ENCODE data around the gene EVA1A. TPM values are rescaled to one million over a fixed set of nuclear protein-coding genes. Genes with fewer than 3 reads are reported as not detected.
"Not testable (repeated sequence)": the region's sequence is repeated elsewhere in the genome, so short reads cannot be mapped to it uniquely, and the experiment has no call there.

EVA1A gene
- total RNA-seq, 1 experiment from 2014 or later, result not detected

GRCh38 chr2:75488157-75488556 lies 72.6 kb downstream of the EVA1A start:
- H3K4me3 ChIP-seq, result no peak overlapping the region
- H3K36me3 ChIP-seq, result no peaks in the 10 kb centered on the region
- H3K27me3 ChIP-seq, result no peaks in the 10 kb centered on the region; the same call in 1 of the 2 replicates
- H3K27ac ChIP-seq, result no peak overlapping the region
- DNase-seq, result no peak
- 0 out of 2 replicates have a peak, but pooled peaks cover 3% of the 10 kb centered on the region for H3K9me3 ChIP-seq (replicated peaks)
- no peaks in the 10 kb centered on the region for H3K4me1 ChIP-seq

- not testable (repeated sequence) for H3K27me3 ChIP-seq; H3K36me3 ChIP-seq; H3K4me1 ChIP-seq; H3K9me3 ChIP-seq (replicated peaks); DNase-seq; H3K27ac ChIP-seq; H3K4me3 ChIP-seq
Measured at GRCh38 chr2:75486735-75487134, 74.0 kb downstream of the EVA1A start.

GRCh38 chr2:75484840-75485239 lies 75.9 kb downstream of the EVA1A start:
- Histone ChIP-seq H3K27ac (no peak overlapping the region), H3K36me3 (no peaks in the 10 kb centered on the region), H3K4me1 (no peaks in the 10 kb centered on the region), H3K4me3 (no peak overlapping the region), H3K27me3 (peaks cover 6% of the 10 kb centered on the region), H3K9me3 (replicated peaks) (0 out of 2 replicates have a peak, but pooled peaks cover 3% of the 10 kb centered on the region)
- no peak for DNase-seq

GRCh38 chr2:75483878-75484277 lies 76.9 kb downstream of the EVA1A start:
- no peak for DNase-seq
- Histone ChIP-seq H3K4me1 (no peaks in the 10 kb centered on the region), H3K4me3 (no peak overlapping the region), H3K36me3 (no peaks in the 10 kb centered on the region), H3K27me3 (peaks cover 6% of the 10 kb centered on the region), H3K27ac (no peak overlapping the region), H3K9me3 (replicated peaks) (0 out of 2 replicates have a peak, but pooled peaks cover 3% of the 10 kb centered on the region)

GRCh38 chr2:75482398-75482797 lies 78.3 kb downstream of the EVA1A start:
- no peak for DNase-seq
- Histone ChIP-seq H3K27ac (no peak overlapping the region), H3K4me3 (no peak overlapping the region), H3K9me3 (replicated peaks) (no peaks in the 10 kb centered on the region), H3K4me1 (no peaks in the 10 kb centered on the region), H3K27me3 (peaks cover 6% of the 10 kb centered on the region), H3K36me3 (no peaks in the 10 kb centered on the region)

GRCh38 chr2:75480971-75481836 lies 79.5 kb downstream of the EVA1A start:
- Histone ChIP-seq H3K4me3 (no peak overlapping the region), H3K4me1 (peaks cover 10% of the 10 kb centered on the region), H3K9me3 (replicated peaks) (no peaks in the 10 kb centered on the region), H3K36me3 (no peaks in the 10 kb centered on the region), H3K27ac (no peak overlapping the region), H3K27me3 (peaks cover 6% of the 10 kb centered on the region)
- DNase-seq, result no peak

- not testable (repeated sequence) for H3K36me3 ChIP-seq; H3K27ac ChIP-seq; H3K4me3 ChIP-seq; H3K27me3 ChIP-seq; DNase-seq; H3K9me3 ChIP-seq (replicated peaks)
- H3K4me1 ChIP-seq, result peaks cover 11% of the 10 kb centered on the region
Measured at GRCh38 chr2:75477696-75478095, 83.0 kb downstream of the EVA1A start.

- peaks cover 11% of the 10 kb centered on the region for H3K4me1 ChIP-seq
- H3K4me3 ChIP-seq, result no peak overlapping the region
- no peaks in the 10 kb centered on the region for H3K36me3 ChIP-seq
- H3K27me3 ChIP-seq, result no peaks in the 10 kb centered on the region
- no peak overlapping the region for H3K27ac ChIP-seq
- peak; percentile 40 to 47 for DNase-seq
- H3K9me3 ChIP-seq (replicated peaks), result no peaks in the 10 kb centered on the region
Measured at GRCh38 chr2:75476761-75477160, 84.0 kb downstream of the EVA1A start.

- H3K4me1 ChIP-seq, result peaks cover 11% of the 10 kb centered on the region
- no peak overlapping the region for H3K27ac ChIP-seq
- no peaks in the 10 kb centered on the region for H3K27me3 ChIP-seq
- H3K36me3 ChIP-seq, result no peaks in the 10 kb centered on the region
- no peak overlapping the region for H3K4me3 ChIP-seq
- H3K9me3 ChIP-seq (replicated peaks), result no peaks in the 10 kb centered on the region
- no peak for DNase-seq
Measured at GRCh38 chr2:75475976-75476375, 84.8 kb downstream of the EVA1A start.

GRCh38 chr2:75475049-75475448 lies 85.7 kb downstream of the EVA1A start:
- no peak overlapping the region for H3K4me3 ChIP-seq
- no peak for DNase-seq
- H3K9me3 ChIP-seq (replicated peaks), result no peaks in the 10 kb centered on the region
- H3K4me1 ChIP-seq, result peaks cover 11% of the 10 kb centered on the region
- H3K27ac ChIP-seq, result no peak overlapping the region
- no peaks in the 10 kb centered on the region for H3K36me3 ChIP-seq
- no peaks in the 10 kb centered on the region for H3K27me3 ChIP-seq

GRCh38 chr2:75474115-75474514 lies 86.6 kb downstream of the EVA1A start:
- Histone ChIP-seq H3K36me3 (no peaks in the 10 kb centered on the region), H3K4me3 (no peak overlapping the region), H3K9me3 (replicated peaks) (no peaks in the 10 kb centered on the region), H3K4me1 (peaks cover 11% of the 10 kb centered on the region), H3K27ac (no peak overlapping the region), H3K27me3 (no peaks in the 10 kb centered on the region)
- DNase-seq, result no peak

- H3K4me1 ChIP-seq, result no peaks in the 10 kb centered on the region
- no peaks in the 10 kb centered on the region for H3K9me3 ChIP-seq (replicated peaks)
- no peak overlapping the region for H3K4me3 ChIP-seq
- DNase-seq, result peak; percentile 53 to 78
- H3K27ac ChIP-seq, result no peak overlapping the region
- 0 out of 2 replicates have a peak, but pooled peaks cover 5% of the 10 kb centered on the region for H3K27me3 ChIP-seq
- no peaks in the 10 kb centered on the region for H3K36me3 ChIP-seq
Measured at GRCh38 chr2:75466708-75467311, 93.9 kb downstream of the EVA1A start.

- H3K4me3 ChIP-seq, result no peak overlapping the region
- H3K27me3 ChIP-seq, result 0 out of 2 replicates have a peak, but pooled peaks cover 5% of the 10 kb centered on the region
- H3K4me1 ChIP-seq, result no peaks in the 10 kb centered on the region
- H3K27ac ChIP-seq, result no peak overlapping the region
- no peaks in the 10 kb centered on the region for H3K36me3 ChIP-seq
- DNase-seq, result no peak
- H3K9me3 ChIP-seq (replicated peaks), result no peaks in the 10 kb centered on the region
Measured at GRCh38 chr2:75465317-75465984, 95.3 kb downstream of the EVA1A start.

GRCh38 chr2:75464348-75464946 lies 96.3 kb downstream of the EVA1A start:
- peak in 1 of 2 experiments; percentile 42 for DNase-seq
- Histone ChIP-seq H3K9me3 (replicated peaks) (no peaks in the 10 kb centered on the region), H3K27ac (no peak overlapping the region)

More at GRCh38 chr2:75464348-75464946, 96.3 kb downstream of the EVA1A start:
- Histone ChIP-seq H3K4me1 (no peaks in the 10 kb centered on the region), H3K36me3 (no peaks in the 10 kb centered on the region), H3K27me3 (0 out of 2 replicates have a peak, but pooled peaks cover 5% of the 10 kb centered on the region), H3K4me3 (no peak overlapping the region)

Measured in SJCRH30 (cell line).